ENCODE measurements around the gene SPEF1.

DNA sequence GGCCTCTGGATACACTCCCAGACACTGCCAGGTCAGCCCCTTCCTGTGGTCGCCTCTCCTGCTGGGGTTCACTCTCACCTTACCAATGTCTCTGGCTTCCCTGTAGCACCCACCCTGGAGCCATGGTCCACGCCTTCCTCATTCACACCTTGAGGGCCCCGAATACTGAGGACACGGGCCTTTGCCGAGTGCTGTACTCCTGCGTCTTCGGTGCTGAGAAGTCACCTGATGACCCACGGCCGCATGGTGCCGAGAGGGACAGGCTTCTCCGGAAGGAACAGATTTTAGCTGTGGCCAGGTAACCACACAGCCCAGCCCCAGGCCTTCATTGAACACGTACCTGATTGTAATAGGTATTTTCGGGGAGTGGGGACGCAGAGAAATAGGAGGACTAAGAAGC lies 40.7 kb upstream of the SPEF1 start:
- no peak for TF ChIP-seq POLR2A (IDR thresholded peaks at IDR 0.05)
- TF ChIP-seq, protein P1, sequence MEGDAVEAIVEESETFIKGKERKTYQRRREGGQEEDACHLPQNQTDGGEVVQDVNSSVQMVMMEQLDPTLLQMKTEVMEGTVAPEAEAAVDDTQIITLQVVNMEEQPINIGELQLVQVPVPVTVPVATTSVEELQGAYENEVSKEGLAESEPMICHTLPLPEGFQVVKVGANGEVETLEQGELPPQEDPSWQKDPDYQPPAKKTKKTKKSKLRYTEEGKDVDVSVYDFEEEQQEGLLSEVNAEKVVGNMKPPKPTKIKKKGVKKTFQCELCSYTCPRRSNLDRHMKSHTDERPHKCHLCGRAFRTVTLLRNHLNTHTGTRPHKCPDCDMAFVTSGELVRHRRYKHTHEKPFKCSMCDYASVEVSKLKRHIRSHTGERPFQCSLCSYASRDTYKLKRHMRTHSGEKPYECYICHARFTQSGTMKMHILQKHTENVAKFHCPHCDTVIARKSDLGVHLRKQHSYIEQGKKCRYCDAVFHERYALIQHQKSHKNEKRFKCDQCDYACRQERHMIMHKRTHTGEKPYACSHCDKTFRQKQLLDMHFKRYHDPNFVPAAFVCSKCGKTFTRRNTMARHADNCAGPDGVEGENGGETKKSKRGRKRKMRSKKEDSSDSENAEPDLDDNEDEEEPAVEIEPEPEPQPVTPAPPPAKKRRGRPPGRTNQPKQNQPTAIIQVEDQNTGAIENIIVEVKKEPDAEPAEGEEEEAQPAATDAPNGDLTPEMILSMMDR (IDR thresholded peaks at IDR 0.05) = no peak

Measured in tibial nerve (tissue), 3 donors.